T-helper 2 cell (primary cell): Measurements from ENCODE around the gene JAKMIP2.
"Not testable (repeated sequence)": the region's sequence is repeated elsewhere in the genome, so short reads cannot be mapped to it uniquely, and the experiment has no call there.

ENCODE experiments used
- DNase-seq, 5 experiments: peaks; one replicate each; pipeline versions ENCODE4 v3.0.0 to v3.0.0-alpha.2; 2012 to 2022

JAKMIP2 gene

GRCh38 chr5:147553817-147554216 lies 228.7 kb downstream of the JAKMIP2 start:
- DNase-seq: not testable (repeated sequence)

- DNase-seq: no peak
Observed at GRCh38 chr5:147552897-147553296, 229.6 kb downstream of the JAKMIP2 start.

- DNase-seq: no peak
Observed at GRCh38 chr5:147551677-147552076, 230.9 kb downstream of the JAKMIP2 start.

GRCh38 chr5:147547730-147548129 lies 234.8 kb downstream of the JAKMIP2 start:
- DNase-seq: no peak

- DNase-seq: no peak
Observed at GRCh38 chr5:147544556-147544955, 238.0 kb downstream of the JAKMIP2 start.

- no peak for DNase-seq
Observed at GRCh38 chr5:147539053-147539452, 243.5 kb downstream of the JAKMIP2 start.

- DNase-seq: no peak
Observed at GRCh38 chr5:147538236-147538635, 244.3 kb downstream of the JAKMIP2 start.
